Colonic mucosa (tissue), 4 donors: Measurements from ENCODE around the gene EVL. TPM values are rescaled to one million over a fixed set of nuclear protein-coding genes. Genes with fewer than 3 reads are reported as not detected.

Source experiments
- DNase-seq: peaks from one replicate; pipeline ENCODE4 v3.0.0-alpha.2; 2020
- H3K27ac ChIP-seq: fragments of 200-600 bp; one replicate; pipeline ENCODE4 v1.8.0; 2021
- H3K27me3 ChIP-seq: fragments of 200-600 bp; one replicate; pipeline ENCODE4 v1.8.0; 2021
- H3K36me3 ChIP-seq: fragments of 200-600 bp; one replicate; pipeline ENCODE4 v1.8.0; 2021
- H3K4me1 ChIP-seq: fragments of 200-600 bp; one replicate; pipeline ENCODE4 v1.8.0; 2021; ENCODE audit warnings: mild to moderate bottlenecking
- H3K4me3 ChIP-seq: fragments of 200-600 bp; one replicate; pipeline ENCODE4 v1.8.0; 2021
- H3K9ac ChIP-seq, 2 donors: one replicate each; pipeline ENCODE4 v1.7.0; 2013; ENCODE audit warnings: control low read depth in 2 of 2, low read depth in 2 of 2, low read length in 2 of 2
- H3K9me3 ChIP-seq: fragments of 200-600 bp; one replicate; pipeline ENCODE4 v1.8.0; 2021
- intact Hi-C: fragments of 100-400 bp; cut with DNase I; formaldehyde crosslinking; loops from one replicate; pipeline ENCODE4 v1.14.1; 2022
- total RNA-seq, 2 donors: library from RNA; stranded (reverse); fragmentation: NEBNext Ultra II Directional in 1 of 2; extraction: Animal tissue kit (Norgen Biotek cat#: 25700) in 1 of 2; gene quantifications; one replicate each; pipeline ENCODE4 v1.2.1, GENCODE V29; 2021
- TF ChIP-seq, protein P1 (sequence below): fragments of 200-600 bp; IDR thresholded peaks from one replicate; pipeline ENCODE4 v1.8.0; 2022; ENCODE audit warnings: antibody characterized with exemption, mild to moderate bottlenecking
- donor health status: healthy.
- donor health status: DM: no; HTN: no; CAD: no.
- donor health status: DM: no; HTN: no; CAD: no.

Gene EVL
- total RNA-seq, 2 donors from 2014 or later = 13.7 to 15.4 TPM

GRCh38 chr14:100132903-100133510 is 67.8 kb downstream of the EVL start:
- intact Hi-C loops = no loop called here
- TF ChIP-seq, protein P1, sequence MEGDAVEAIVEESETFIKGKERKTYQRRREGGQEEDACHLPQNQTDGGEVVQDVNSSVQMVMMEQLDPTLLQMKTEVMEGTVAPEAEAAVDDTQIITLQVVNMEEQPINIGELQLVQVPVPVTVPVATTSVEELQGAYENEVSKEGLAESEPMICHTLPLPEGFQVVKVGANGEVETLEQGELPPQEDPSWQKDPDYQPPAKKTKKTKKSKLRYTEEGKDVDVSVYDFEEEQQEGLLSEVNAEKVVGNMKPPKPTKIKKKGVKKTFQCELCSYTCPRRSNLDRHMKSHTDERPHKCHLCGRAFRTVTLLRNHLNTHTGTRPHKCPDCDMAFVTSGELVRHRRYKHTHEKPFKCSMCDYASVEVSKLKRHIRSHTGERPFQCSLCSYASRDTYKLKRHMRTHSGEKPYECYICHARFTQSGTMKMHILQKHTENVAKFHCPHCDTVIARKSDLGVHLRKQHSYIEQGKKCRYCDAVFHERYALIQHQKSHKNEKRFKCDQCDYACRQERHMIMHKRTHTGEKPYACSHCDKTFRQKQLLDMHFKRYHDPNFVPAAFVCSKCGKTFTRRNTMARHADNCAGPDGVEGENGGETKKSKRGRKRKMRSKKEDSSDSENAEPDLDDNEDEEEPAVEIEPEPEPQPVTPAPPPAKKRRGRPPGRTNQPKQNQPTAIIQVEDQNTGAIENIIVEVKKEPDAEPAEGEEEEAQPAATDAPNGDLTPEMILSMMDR = no peak
- H3K4me1 ChIP-seq = peaks cover 3% of the 10 kb centered on the region
- H3K27me3 ChIP-seq = no peaks in the 10 kb centered on the region
- H3K27ac ChIP-seq = no peak overlapping the region
- H3K9ac ChIP-seq = no peak overlapping the region
- no peak overlapping the region for H3K4me3 ChIP-seq
- H3K9me3 ChIP-seq = no peaks in the 10 kb centered on the region
- H3K36me3 ChIP-seq = no peaks in the 10 kb centered on the region
- DNase-seq = no peak

- Histone ChIP-seq H3K9me3 (no peaks in the 10 kb centered on the region), H3K36me3 (no peaks in the 10 kb centered on the region), H3K9ac (no peak overlapping the region), H3K4me3 (no peak overlapping the region), H3K27me3 (no peaks in the 10 kb centered on the region), H3K4me1 (peaks cover 3% of the 10 kb centered on the region), H3K27ac (no peak overlapping the region)
- peak; percentile 62 for DNase-seq
- TF ChIP-seq, protein P1 = no peak
- intact Hi-C loops = no loop called here
Observed at GRCh38 chr14:100134586-100134985, 69.4 kb downstream of the EVL start.

GRCh38 chr14:100135073-100135472 is 69.9 kb downstream of the EVL start:
- Histone ChIP-seq H3K4me3 (no peak overlapping the region), H3K9me3 (no peaks in the 10 kb centered on the region), H3K9ac (no peak overlapping the region), H3K36me3 (no peaks in the 10 kb centered on the region), H3K27ac (no peak overlapping the region), H3K4me1 (peaks cover 3% of the 10 kb centered on the region), H3K27me3 (no peaks in the 10 kb centered on the region)
- TF ChIP-seq, protein P1 = no peak
- no peak for DNase-seq
- intact Hi-C loops = no loop called here

DNA sequence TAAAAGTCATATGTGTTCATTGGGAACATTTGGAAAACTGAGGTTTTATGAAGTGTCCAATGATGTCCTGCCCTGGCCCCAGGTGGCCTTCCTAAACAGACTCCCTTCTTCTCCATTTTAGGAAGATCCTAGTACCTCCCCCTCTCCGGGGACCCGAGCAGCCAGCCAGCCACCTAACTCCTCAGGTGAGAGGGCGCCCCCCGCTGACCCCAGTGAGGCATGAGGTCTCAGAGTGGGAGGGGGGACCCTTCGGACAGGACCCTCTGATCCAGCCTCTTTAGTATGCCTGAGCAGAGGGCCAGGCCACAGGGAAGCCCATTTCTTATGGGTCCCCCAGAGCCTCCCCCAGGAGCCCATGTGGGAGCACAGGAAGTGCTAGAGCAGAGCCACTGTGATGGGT is 70.6 kb downstream of the EVL start:
- intact Hi-C loops = no loop called here

GRCh38 chr14:100137173-100137572 is 72.0 kb downstream of the EVL start:
- H3K9ac ChIP-seq = no peak overlapping the region
- TF ChIP-seq, protein P1 = no peak
- no peaks in the 10 kb centered on the region for H3K27me3 ChIP-seq
- peaks cover 11% of the 10 kb centered on the region for H3K4me1 ChIP-seq
- H3K9me3 ChIP-seq = no peaks in the 10 kb centered on the region
- no peak for DNase-seq
- intact Hi-C loops = no loop called here
- no peak overlapping the region for H3K4me3 ChIP-seq
- H3K27ac ChIP-seq = no peak overlapping the region
- no peaks in the 10 kb centered on the region for H3K36me3 ChIP-seq

More for the DNA sequence above, 70.6 kb downstream of the EVL start:
- Histone ChIP-seq H3K4me1 (peaks cover 3% of the 10 kb centered on the region), H3K9me3 (no peaks in the 10 kb centered on the region), H3K27me3 (no peaks in the 10 kb centered on the region), H3K9ac (no peak overlapping the region), H3K27ac (no peak overlapping the region), H3K36me3 (no peaks in the 10 kb centered on the region), H3K4me3 (no peak overlapping the region)
- no peak for DNase-seq
- TF ChIP-seq, protein P1 = no peak
